Natural killer cell (primary cell): ENCODE data around the gene CDCP2. TPM values are rescaled to one million over a fixed set of nuclear protein-coding genes. Genes with fewer than 3 reads are reported as not detected.

Experiments
- ATAC-seq, 3 donors: fragments of 150-1000 bp in 2 of 3; fragments of 200-7000 bp in 1 of 3; cut with Tn5 transposase; 1 replicate in 1 of 3; 2 replicates in 2 of 3; pipeline ENCODE4 v1.10.0; 2021; ENCODE audit warnings: mild to moderate bottlenecking in 2 of 3, moderate library complexity in 2 of 3
- DNase-seq, 2 donors: peaks; one replicate each; pipeline versions ENCODE4 v3.0.0 to v3.0.0-alpha.2; 2013 to 2021; ENCODE audit warnings: mixed read lengths in 1 of 2
- H3K27ac ChIP-seq: one replicate; pipeline ENCODE4 v1.5.1; 2013; ENCODE audit warnings: mild to moderate bottlenecking, low read length
- H3K27me3 ChIP-seq: one replicate; pipeline ENCODE4 v1.6.1; 2013; ENCODE audit warnings: low read length; ENCODE audit not compliant: control insufficient read depth, insufficient read depth
- H3K36me3 ChIP-seq: one replicate; pipeline ENCODE4 v1.6.1; 2013; ENCODE audit warnings: low read length; ENCODE audit not compliant: control insufficient read depth, insufficient read depth
- H3K4me1 ChIP-seq: one replicate; pipeline ENCODE4 v1.6.1; 2013; ENCODE audit warnings: low read length; ENCODE audit not compliant: control insufficient read depth, insufficient read depth
- H3K4me3 ChIP-seq: one replicate; pipeline ENCODE4 v1.5.1; 2013; ENCODE audit warnings: low read length
- H3K9me3 ChIP-seq: one replicate; pipeline ENCODE4 v1.6.1; 2013; ENCODE audit warnings: low read length; ENCODE audit not compliant: control insufficient read depth, insufficient read depth
- H3K27ac Mint-ChIP-seq, 2 donors: one replicate each; pipeline ENCODE4 v1.8.0; 2022; ENCODE audit warnings: mild to moderate bottlenecking in 2 of 2, mixed read lengths in 2 of 2, moderate library complexity in 1 of 2
- H3K27me3 Mint-ChIP-seq, 2 donors: one replicate each; pipeline ENCODE4 v1.8.0; 2022; ENCODE audit warnings: low read depth in 2 of 2, mixed read lengths in 2 of 2
- H3K36me3 Mint-ChIP-seq: one replicate; pipeline ENCODE4 v1.8.0; 2022; ENCODE audit warnings: mixed read lengths
- H3K4me1 Mint-ChIP-seq, 2 donors: one replicate each; pipeline ENCODE4 v1.8.0; 2022; ENCODE audit warnings: mixed read lengths in 2 of 2
- H3K4me3 Mint-ChIP-seq: one replicate; pipeline ENCODE4 v1.8.0; 2022; ENCODE audit warnings: mild to moderate bottlenecking, moderate library complexity, mixed read lengths
- H3K9me3 Mint-ChIP-seq, 2 donors: one replicate each; pipeline ENCODE4 v1.8.0; 2022; ENCODE audit warnings: mixed read lengths in 2 of 2
- WGBS: methylation state at CpG from one replicate; pipeline ENCODE4 v1.1.7; 2013; ENCODE audit warnings: missing lambda C conversion rate; ENCODE audit not compliant: insufficient coverage; 5-methylcytosine and 5-hydroxymethylcytosine counted together
- intact Hi-C: fragments of 100-400 bp; cut with micrococcal nuclease; formaldehyde crosslinking; loops from one replicate; pipeline ENCODE4 v1.14.2; 2022
- total RNA-seq, 4 donors: library from RNA; stranded (reverse); fragments of 120-200 nt in 1 of 4; gene quantifications; one replicate each; pipeline versions ENCODE4 v1.2.3 to v1.2.4, GENCODE V29; 2013 to 2022
- TF ChIP-seq, protein P1 (sequence below): fragments of 200-600 bp; IDR thresholded peaks from one replicate; pipeline ENCODE4 v1.8.0; 2022; ENCODE audit warnings: antibody characterized with exemption

The CDCP2 gene
- total RNA-seq, 3 donors from 2014 or later (not counting 1 experiment from before 2014, with no cell fraction given), result 0.30 TPM; not detected in 2

DNA sequence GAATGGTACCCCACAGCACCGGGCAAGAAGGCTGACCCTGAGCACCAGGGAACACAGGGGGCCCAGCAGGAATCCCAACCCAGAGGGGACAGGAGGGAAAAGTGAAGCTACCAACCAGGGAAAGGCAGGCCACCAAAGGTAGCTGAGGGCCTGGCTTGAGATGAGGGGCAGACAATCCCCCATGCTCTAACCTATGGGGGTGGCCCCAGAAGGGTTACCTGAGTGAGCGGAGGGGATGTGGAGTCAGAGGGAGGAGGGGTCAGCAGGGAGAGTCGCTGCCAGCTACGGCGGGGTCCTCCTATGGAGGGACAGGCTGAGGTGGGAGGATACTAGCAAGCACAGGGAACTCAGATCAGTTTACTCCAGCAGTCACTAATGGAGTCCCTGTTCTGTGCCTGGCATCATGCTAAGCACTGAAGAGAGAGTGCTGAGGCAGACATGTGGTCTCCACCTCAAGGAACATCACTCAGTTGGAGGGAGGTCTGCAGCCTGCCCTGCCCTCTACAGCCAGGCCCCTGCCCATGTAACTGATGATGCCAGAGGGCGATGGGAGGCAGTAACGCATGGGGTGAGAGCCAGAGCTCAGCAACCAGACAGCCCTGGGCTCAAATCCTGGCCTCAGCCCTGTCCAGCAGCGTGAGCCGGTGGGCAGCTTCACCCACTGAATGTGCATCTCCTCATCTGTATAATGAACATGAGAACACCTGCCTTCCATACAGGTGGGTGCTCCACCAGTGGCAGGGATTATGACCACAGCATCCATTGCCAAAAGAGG is 25.7 kb upstream of the CDCP2 start:
- H3K4me3 Mint-ChIP-seq, result no peak overlapping the region
- WGBS, result 90% methylated on average over 9 of the region's 9 CpGs
- no peaks in the 10 kb centered on the region for H3K27me3 Mint-ChIP-seq
- H3K4me1 Mint-ChIP-seq, result no peaks in the 10 kb centered on the region
- TF ChIP-seq, protein P1, sequence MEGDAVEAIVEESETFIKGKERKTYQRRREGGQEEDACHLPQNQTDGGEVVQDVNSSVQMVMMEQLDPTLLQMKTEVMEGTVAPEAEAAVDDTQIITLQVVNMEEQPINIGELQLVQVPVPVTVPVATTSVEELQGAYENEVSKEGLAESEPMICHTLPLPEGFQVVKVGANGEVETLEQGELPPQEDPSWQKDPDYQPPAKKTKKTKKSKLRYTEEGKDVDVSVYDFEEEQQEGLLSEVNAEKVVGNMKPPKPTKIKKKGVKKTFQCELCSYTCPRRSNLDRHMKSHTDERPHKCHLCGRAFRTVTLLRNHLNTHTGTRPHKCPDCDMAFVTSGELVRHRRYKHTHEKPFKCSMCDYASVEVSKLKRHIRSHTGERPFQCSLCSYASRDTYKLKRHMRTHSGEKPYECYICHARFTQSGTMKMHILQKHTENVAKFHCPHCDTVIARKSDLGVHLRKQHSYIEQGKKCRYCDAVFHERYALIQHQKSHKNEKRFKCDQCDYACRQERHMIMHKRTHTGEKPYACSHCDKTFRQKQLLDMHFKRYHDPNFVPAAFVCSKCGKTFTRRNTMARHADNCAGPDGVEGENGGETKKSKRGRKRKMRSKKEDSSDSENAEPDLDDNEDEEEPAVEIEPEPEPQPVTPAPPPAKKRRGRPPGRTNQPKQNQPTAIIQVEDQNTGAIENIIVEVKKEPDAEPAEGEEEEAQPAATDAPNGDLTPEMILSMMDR, result no peak
- no peak overlapping the region for H3K4me3 ChIP-seq
- ATAC-seq, result no peak
- no peaks in the 10 kb centered on the region for H3K9me3 Mint-ChIP-seq
- DNase-seq, result no peak
- H3K9me3 ChIP-seq, result no peaks in the 10 kb centered on the region
- H3K27ac ChIP-seq, result no peak overlapping the region
- intact Hi-C loops, result no loop called here
- no peaks in the 10 kb centered on the region for H3K27me3 ChIP-seq
- H3K27ac Mint-ChIP-seq, result no peak overlapping the region
- peaks cover 3% of the 10 kb centered on the region for H3K4me1 ChIP-seq
- peaks cover 8% of the 10 kb centered on the region for H3K36me3 ChIP-seq
- H3K36me3 Mint-ChIP-seq, result no peaks in the 10 kb centered on the region

DNA sequence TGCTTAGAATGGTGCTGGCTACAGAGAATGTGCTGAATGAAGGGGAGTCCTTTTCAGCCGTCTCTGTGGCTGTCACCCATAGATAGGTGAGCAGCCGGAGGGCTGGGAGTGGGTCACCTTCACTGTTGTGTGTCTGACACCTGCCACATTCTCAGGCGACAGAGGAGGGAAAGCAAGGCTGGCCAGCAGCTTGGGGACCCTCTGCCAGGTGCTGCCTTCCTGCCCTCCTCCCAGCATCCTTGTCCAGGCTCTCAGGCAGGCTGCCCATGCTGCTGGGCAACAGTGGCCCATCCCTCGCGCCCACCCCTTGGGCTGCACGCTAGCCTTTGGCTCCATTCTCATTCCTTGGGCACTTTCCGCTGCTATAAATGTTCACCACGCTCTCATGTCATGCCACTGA is 24.9 kb upstream of the CDCP2 start:
- H3K4me1 ChIP-seq, result peaks cover 3% of the 10 kb centered on the region
- intact Hi-C loops, result no loop called here
- H3K9me3 Mint-ChIP-seq, result no peaks in the 10 kb centered on the region
- no peak for ATAC-seq
- TF ChIP-seq, protein P1, result no peak
- H3K27ac ChIP-seq, result no peak overlapping the region
- no peaks in the 10 kb centered on the region for H3K27me3 ChIP-seq
- H3K36me3 Mint-ChIP-seq, result no peaks in the 10 kb centered on the region
- H3K9me3 ChIP-seq, result no peaks in the 10 kb centered on the region
- H3K4me1 Mint-ChIP-seq, result no peaks in the 10 kb centered on the region
- 95% methylated on average over 8 of the region's 8 CpGs for WGBS
- no peaks in the 10 kb centered on the region for H3K27me3 Mint-ChIP-seq
- no peak overlapping the region for H3K4me3 Mint-ChIP-seq
- DNase-seq, result no peak
- no peak overlapping the region for H3K4me3 ChIP-seq
- H3K27ac Mint-ChIP-seq, result no peak overlapping the region
- H3K36me3 ChIP-seq, result peaks cover 6% of the 10 kb centered on the region

DNA sequence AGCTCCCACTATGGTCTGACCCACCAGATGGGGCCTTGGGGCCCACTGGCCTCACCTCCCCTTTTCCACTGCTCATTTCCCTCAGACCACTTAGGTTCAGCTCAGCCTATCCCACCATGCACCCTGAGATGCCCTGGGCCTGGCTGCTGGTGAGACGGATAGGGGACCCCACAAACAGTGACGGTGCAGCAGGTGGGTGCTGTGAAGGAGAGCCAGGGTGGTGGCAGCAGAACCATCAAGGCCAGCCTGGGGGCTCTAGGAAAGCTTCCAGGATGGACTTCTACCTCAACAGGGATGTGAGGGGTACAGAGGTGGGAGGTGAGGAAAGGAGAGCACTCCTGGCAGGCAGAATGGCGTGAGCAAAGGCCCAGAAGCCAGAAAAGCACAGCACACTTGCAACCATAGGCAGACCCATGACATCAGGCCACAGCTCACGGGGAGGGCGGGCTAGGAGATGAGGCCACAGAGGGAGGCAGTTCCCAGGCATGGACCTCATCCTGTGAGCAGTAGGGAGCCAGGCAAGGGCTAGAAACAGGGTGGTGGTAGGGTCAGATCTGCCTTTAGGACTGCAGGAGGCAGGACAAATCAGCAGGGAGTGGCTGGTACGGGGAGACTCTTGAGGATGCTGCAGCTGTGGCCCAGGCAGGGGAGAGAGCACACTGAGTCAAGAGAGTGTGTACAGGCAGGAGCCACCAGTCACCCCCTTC is 24.0 kb upstream of the CDCP2 start:
- no peak overlapping the region for H3K4me3 ChIP-seq
- Mint-ChIP-seq H3K4me1 (no peaks in the 10 kb centered on the region), H3K4me3 (no peak overlapping the region), H3K27me3 (no peaks in the 10 kb centered on the region), H3K9me3 (no peaks in the 10 kb centered on the region), H3K27ac (no peak overlapping the region), H3K36me3 (no peaks in the 10 kb centered on the region)
- no peaks in the 10 kb centered on the region for H3K9me3 ChIP-seq
- DNase-seq (no peak), ATAC-seq (no peak)
- TF ChIP-seq, protein P1, result no peak
- intact Hi-C loops, result no loop called here
- 95% methylated on average over 6 of the region's 6 CpGs for whole genome bisulfite sequencing
- H3K4me1 ChIP-seq, result peaks cover 3% of the 10 kb centered on the region
- H3K27ac ChIP-seq, result no peak overlapping the region
- peaks cover 6% of the 10 kb centered on the region for H3K36me3 ChIP-seq
- H3K27me3 ChIP-seq, result no peaks in the 10 kb centered on the region
